Colonic mucosa (tissue), 4 donors: Measurements from ENCODE around the gene REEP3. TPM values are rescaled to one million over a fixed set of nuclear protein-coding genes. Genes with fewer than 3 reads are reported as not detected.

Experiments used
- DNase-seq: peaks from one replicate; pipeline ENCODE4 v3.0.0-alpha.2; 2020
- H3K27ac ChIP-seq: fragments of 200-600 bp; one replicate; pipeline ENCODE4 v1.8.0; 2021
- H3K27me3 ChIP-seq: fragments of 200-600 bp; one replicate; pipeline ENCODE4 v1.8.0; 2021
- H3K36me3 ChIP-seq: fragments of 200-600 bp; one replicate; pipeline ENCODE4 v1.8.0; 2021
- H3K4me1 ChIP-seq: fragments of 200-600 bp; one replicate; pipeline ENCODE4 v1.8.0; 2021; ENCODE audit warnings: mild to moderate bottlenecking
- H3K4me3 ChIP-seq: fragments of 200-600 bp; one replicate; pipeline ENCODE4 v1.8.0; 2021
- H3K9ac ChIP-seq, 2 donors: one replicate each; pipeline ENCODE4 v1.7.0; 2013; ENCODE audit warnings: control low read depth in 2 of 2, low read depth in 2 of 2, low read length in 2 of 2
- H3K9me3 ChIP-seq: fragments of 200-600 bp; one replicate; pipeline ENCODE4 v1.8.0; 2021
- intact Hi-C: fragments of 100-400 bp; cut with DNase I; formaldehyde crosslinking; loops from one replicate; pipeline ENCODE4 v1.14.1; 2022
- total RNA-seq, 2 donors: library from RNA; stranded (reverse); fragmentation: NEBNext Ultra II Directional in 1 of 2; extraction: Animal tissue kit (Norgen Biotek cat#: 25700) in 1 of 2; gene quantifications; one replicate each; pipeline ENCODE4 v1.2.1, GENCODE V29; 2021
- TF ChIP-seq, protein P1 (sequence below): fragments of 200-600 bp; IDR thresholded peaks from one replicate; pipeline ENCODE4 v1.8.0; 2022; ENCODE audit warnings: antibody characterized with exemption, mild to moderate bottlenecking
- donor health status: healthy.
- donor health status: DM: no; HTN: no; CAD: no.
- donor health status: DM: no; HTN: no; CAD: no.

The REEP3 gene
- total RNA-seq, 2 donors from 2014 or later, result 33.1 to 66.0 TPM

DNA sequence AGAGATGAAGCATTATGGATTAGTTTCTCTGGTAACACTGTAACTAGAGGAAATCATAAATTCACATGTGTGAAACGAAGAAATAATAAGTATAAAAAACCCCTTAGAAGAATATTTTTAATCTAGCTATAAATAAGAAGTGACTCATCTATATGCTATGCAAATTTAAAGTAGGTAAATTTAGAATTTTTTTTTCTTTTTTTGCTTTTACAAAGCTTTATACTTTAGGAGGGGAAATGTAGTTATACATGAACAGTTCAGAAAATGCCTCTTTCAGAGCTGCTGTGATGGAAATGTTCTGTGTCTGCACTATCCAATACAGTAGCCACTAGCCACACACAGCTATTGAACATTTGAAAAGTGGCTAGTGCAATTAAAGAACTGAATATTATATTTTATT is 87.3 kb downstream of the REEP3 start:
- Histone ChIP-seq H3K27ac (no peak overlapping the region), H3K9ac (no peak overlapping the region), H3K9me3 (no peaks in the 10 kb centered on the region), H3K36me3 (no peaks in the 10 kb centered on the region), H3K27me3 (no peaks in the 10 kb centered on the region), H3K4me1 (no peaks in the 10 kb centered on the region), H3K4me3 (no peak overlapping the region)
- intact Hi-C loops, result no loop called here
- TF ChIP-seq, protein P1, sequence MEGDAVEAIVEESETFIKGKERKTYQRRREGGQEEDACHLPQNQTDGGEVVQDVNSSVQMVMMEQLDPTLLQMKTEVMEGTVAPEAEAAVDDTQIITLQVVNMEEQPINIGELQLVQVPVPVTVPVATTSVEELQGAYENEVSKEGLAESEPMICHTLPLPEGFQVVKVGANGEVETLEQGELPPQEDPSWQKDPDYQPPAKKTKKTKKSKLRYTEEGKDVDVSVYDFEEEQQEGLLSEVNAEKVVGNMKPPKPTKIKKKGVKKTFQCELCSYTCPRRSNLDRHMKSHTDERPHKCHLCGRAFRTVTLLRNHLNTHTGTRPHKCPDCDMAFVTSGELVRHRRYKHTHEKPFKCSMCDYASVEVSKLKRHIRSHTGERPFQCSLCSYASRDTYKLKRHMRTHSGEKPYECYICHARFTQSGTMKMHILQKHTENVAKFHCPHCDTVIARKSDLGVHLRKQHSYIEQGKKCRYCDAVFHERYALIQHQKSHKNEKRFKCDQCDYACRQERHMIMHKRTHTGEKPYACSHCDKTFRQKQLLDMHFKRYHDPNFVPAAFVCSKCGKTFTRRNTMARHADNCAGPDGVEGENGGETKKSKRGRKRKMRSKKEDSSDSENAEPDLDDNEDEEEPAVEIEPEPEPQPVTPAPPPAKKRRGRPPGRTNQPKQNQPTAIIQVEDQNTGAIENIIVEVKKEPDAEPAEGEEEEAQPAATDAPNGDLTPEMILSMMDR, result no peak
- no peak for DNase-seq

DNA sequence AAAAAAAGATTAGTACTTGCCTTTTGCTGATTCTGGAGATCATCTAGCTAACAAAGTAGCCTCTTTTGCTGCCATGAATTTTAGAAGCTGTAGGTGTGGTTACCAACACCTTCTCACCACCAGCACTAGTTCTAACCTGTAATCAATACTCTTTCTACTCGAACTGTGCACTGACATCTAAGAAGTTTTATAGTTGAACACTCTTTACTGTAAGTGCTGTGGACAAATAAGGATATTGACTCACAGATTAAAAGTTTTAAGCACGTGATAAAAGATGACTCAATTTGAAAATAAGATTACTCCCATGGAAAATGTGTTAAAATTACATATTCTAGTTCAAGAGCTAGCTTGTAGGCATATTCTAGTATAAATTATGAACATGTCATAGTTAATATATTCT is 89.9 kb downstream of the REEP3 start:
- Histone ChIP-seq H3K9me3 (no peaks in the 10 kb centered on the region), H3K9ac (no peak overlapping the region), H3K27me3 (no peaks in the 10 kb centered on the region), H3K4me1 (no peaks in the 10 kb centered on the region), H3K27ac (no peak overlapping the region), H3K4me3 (no peak overlapping the region), H3K36me3 (no peaks in the 10 kb centered on the region)
- intact Hi-C loops, result no loop called here
- no peak for DNase-seq
- TF ChIP-seq, protein P1, result no peak

DNA sequence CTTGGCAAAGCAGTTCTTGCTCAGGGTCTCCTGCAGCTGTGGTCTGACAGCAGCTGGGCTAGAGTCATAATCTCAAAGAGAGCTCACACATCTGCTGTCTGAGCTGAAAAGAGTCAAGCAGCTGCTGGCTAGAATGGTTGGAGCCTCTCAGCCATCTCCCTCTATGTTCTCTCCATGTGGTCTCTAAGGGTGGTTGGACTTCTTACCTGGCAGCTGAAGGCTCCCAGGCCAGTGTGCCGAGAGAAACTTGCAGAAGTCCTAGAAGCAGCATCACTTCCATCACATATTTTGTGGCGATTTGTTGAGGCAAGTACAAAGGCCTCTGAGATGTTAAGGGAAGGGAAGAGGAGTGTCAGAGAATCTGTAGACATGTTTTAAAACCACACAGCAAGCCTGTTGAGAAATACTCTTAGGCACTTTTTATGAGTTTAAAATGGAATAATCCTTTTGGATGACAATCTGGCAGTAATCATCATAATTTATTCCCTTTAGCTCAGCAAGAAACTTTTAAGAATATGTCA is 93.2 kb downstream of the REEP3 start:
- TF ChIP-seq, protein P1, result no peak
- no peaks in the 10 kb centered on the region for H3K9me3 ChIP-seq
- no peak for DNase-seq
- intact Hi-C loops, result no loop called here
- no peak overlapping the region for H3K4me3 ChIP-seq
- H3K27me3 ChIP-seq, result no peaks in the 10 kb centered on the region
- H3K9ac ChIP-seq, result no peak overlapping the region
- H3K4me1 ChIP-seq, result no peaks in the 10 kb centered on the region
- H3K27ac ChIP-seq, result no peak overlapping the region
- no peaks in the 10 kb centered on the region for H3K36me3 ChIP-seq

DNA sequence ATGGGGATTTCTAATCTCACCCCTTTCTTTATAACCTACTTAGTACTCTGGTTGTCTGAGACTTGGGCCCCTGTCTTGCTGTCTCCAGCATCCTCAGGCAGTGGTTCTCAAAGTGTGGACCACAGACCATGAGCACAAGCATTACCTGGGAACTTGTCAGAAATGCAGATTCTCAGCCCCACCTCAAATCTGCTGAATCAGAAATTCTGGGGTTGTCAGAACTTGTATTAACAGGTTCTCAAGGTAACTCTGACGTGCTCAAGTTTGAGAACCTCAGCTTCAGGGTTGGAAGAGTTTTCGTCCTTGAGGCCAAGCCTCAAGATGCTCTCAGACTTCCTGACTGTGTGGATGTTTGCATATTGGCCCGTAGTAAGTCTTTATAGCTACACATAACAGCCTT is 97.4 kb downstream of the REEP3 start:
- no peak overlapping the region for H3K27ac ChIP-seq
- no peak for DNase-seq
- H3K9ac ChIP-seq, result no peak overlapping the region
- no peaks in the 10 kb centered on the region for H3K27me3 ChIP-seq
- H3K4me1 ChIP-seq, result no peaks in the 10 kb centered on the region
- H3K9me3 ChIP-seq, result no peaks in the 10 kb centered on the region
- H3K4me3 ChIP-seq, result no peak overlapping the region
- TF ChIP-seq, protein P1, result no peak
- intact Hi-C loops, result no loop called here
- H3K36me3 ChIP-seq, result no peaks in the 10 kb centered on the region

DNA sequence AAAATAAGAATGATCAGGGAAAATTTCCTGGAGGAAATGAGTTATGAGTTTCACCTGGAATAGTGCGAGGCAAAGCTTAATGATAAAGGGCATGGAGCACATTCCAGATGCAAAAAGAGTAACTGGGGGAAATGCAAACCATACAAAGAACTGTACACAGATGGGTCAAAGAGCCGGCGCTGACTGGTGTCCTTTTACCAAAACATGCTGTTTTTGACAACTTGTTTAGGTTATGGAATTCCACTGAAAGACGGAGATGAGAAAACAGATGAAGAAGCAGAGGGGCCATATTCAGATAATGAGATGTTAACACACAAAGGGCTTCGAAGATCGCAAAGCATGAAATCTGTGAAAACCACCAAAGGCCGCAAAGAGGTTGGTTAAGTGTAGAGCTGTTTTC is 98.2 kb downstream of the REEP3 start:
- no peak overlapping the region for H3K4me3 ChIP-seq
- no peaks in the 10 kb centered on the region for H3K36me3 ChIP-seq
- intact Hi-C loops, result no loop called here
- H3K27me3 ChIP-seq, result no peaks in the 10 kb centered on the region
- no peaks in the 10 kb centered on the region for H3K4me1 ChIP-seq
- TF ChIP-seq, protein P1, result no peak
- no peaks in the 10 kb centered on the region for H3K9me3 ChIP-seq
- H3K27ac ChIP-seq, result no peak overlapping the region
- no peak overlapping the region for H3K9ac ChIP-seq
- no peak for DNase-seq

DNA sequence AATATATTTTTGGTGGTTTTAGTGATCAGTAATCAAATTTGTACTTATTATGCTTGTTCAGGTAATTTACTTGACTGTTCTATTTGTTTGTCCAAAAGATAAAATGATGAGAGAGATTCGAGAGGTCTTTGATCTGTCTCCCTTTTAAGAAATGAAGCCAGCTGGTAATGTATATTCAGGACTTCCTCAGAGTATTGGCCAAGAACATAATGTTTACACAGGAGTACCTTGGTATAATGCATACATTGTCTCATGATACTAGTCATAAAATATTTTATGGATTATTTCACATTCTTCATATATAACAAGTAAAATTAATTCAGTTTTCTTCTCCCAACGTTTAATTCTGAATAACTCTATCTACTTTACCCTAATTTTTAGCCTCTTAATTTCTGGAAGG is 100.9 kb downstream of the REEP3 start:
- TF ChIP-seq, protein P1, result no peak
- intact Hi-C loops, result no loop called here
- Histone ChIP-seq H3K36me3 (no peaks in the 10 kb centered on the region), H3K4me3 (no peak overlapping the region), H3K27me3 (no peaks in the 10 kb centered on the region), H3K4me1 (no peaks in the 10 kb centered on the region), H3K9ac (no peak overlapping the region), H3K27ac (no peak overlapping the region), H3K9me3 (no peaks in the 10 kb centered on the region)
- DNase-seq, result no peak
